Right lobe of liver (tissue), 6 donors: ENCODE data around the gene C20orf144. TPM values are rescaled to one million over a fixed set of nuclear protein-coding genes. Genes with fewer than 3 reads are reported as not detected.

Source experiments
- ATAC-seq, 4 donors: fragments of 200-7000 bp; cut with Tn5 transposase; one replicate each; pipeline ENCODE4 v1.9.1; 2020; ENCODE audit warnings: mild to moderate bottlenecking in 4 of 4, moderate library complexity in 4 of 4
- DNase-seq, 3 donors: peaks; one replicate each; pipeline ENCODE4 v3.0.0-alpha.2; 2020
- H3K27ac ChIP-seq, 3 donors: fragments of 200-600 bp; one replicate each; pipeline ENCODE4 v1.8.0; 2022
- H3K27me3 ChIP-seq, 2 donors: fragments of 200-600 bp; one replicate each; pipeline ENCODE4 v1.8.0; 2022
- H3K36me3 ChIP-seq, 4 donors: fragments of 200-600 bp; sonication (generic) in 1 of 4; one replicate each; pipeline versions ENCODE4 v1.5.1 to v1.8.0; 2017 to 2022; ENCODE audit warnings: control low read depth in 1 of 4
- H3K4me1 ChIP-seq, 4 donors: fragments of 200-600 bp; sonication (generic) in 1 of 4; one replicate each; pipeline versions ENCODE4 v1.5.1 to v1.8.0; 2017 to 2022; ENCODE audit warnings: control low read depth in 1 of 4
- H3K4me3 ChIP-seq, 3 donors: fragments of 200-600 bp; one replicate each; pipeline ENCODE4 v1.8.0; 2022
- H3K9me3 ChIP-seq, 4 donors: fragments of 200-600 bp; sonication (generic) in 1 of 4; one replicate each; pipeline versions ENCODE4 v1.5.1 to v1.8.0; 2017 to 2022; ENCODE audit warnings: control low read depth in 1 of 4
- POLR2A ChIP-seq: fragments of 450-650 bp; IDR thresholded peaks from one replicate; pipeline ENCODE4 v1.6.1; 2017; ENCODE audit warnings: antibody characterized with exemption, mild to moderate bottlenecking
- WGBS: methylation state at CpG from one replicate; pipeline ENCODE4 v1.1.6; 2018; ENCODE audit warnings: low coverage, low lambda C conversion rate; ENCODE audit not compliant: insufficient coverage; ENCODE audit errors: missing lambda C conversion rate; 5-methylcytosine and 5-hydroxymethylcytosine counted together
- intact Hi-C, 2 donors: fragments of 100-400 bp; cut with DNase I; formaldehyde crosslinking; loops; one replicate each; pipeline versions ENCODE4 v1.11.2 to v1.14.1; 2022
- total RNA-seq, 6 experiments: library from RNA; depleted of rRNA in 2 of 6; stranded (reverse); fragments of >200 nt in 2 of 6; fragmentation: NEBNext Ultra II Directional in 3 of 6; extraction: Animal tissue kit (Norgen Biotek cat#: 25700) in 3 of 6; gene quantifications; one replicate each; pipeline versions ENCODE4 v1.1.0 to v1.2.4, GENCODE V29; 2016 to 2023
- TF ChIP-seq, protein P1 (sequence below), 4 donors: fragments of 200-600 bp in 3 of 4; fragments of 450-650 bp in 1 of 4; IDR thresholded peaks; one replicate each; pipeline versions ENCODE4 v1.5.1 to v1.8.0; 2016 to 2022; ENCODE audit warnings: antibody characterized with exemption in 4 of 4, mild to moderate bottlenecking in 2 of 4
- donor health status: DM: no; HTN: yes; CAD: no.
- donor health status: DM: no; HTN: no; CAD: no.
- donor health status: DM: no; HTN: no; CAD: no.
- donor health status: DM: no; HTN: yes; CAD: no.
- donor health status: DM: no; HTN: yes; CAD: no.

The C20orf144 gene
- total RNA-seq, 6 experiments from 2014 or later: 0.18 TPM; not detected in 5

DNA sequence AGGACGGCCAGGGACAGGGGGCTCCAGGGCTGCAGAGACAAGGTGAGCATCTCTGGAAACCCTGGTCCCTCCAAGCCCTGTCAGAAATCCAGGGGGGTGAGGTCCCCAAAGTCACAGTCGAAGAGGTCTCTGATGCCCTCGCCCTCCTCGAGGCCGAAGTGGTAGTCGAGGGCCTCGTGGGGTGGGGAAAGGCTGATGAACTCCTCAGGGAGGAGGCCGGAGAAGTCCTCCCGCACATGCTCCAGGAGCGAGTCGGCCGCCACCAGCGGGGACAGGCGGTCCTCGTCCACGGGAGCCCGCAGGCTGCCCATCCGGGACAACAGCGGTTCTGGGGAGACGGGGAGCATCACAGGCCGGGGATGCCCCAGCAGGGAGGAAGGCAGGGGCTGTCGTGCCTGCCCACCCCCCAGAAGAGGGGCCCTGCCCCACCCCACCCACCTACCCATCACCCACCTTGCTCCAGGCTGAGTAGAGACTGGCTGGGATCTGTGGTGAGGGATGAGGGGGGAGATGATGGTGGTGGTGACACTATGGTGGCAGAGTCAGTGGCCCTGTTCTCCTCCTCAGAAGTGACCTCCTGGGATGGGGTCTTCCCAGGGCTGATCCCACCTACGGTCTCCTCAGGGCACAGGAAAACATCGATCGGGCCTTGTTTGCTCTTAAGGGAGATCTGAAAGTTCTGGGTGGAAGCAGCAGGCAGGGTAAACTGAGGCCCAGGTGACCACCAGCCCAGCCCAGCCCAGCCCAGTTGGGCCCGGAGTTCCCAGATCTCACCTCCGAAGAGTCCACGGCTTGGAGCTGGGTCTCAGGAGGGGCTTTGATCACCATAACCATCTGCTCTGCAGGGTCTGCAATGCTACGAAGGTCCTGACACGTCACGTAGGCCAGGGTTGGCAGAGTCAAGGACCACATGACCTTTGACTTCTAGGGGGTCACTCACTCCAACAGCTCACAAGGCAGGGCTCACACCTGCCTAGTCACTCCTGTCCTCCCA, 14.8 kb downstream of the C20orf144 start:
- no peaks in the 10 kb centered on the region for H3K27me3 ChIP-seq
- no peaks in the 10 kb centered on the region for H3K36me3 ChIP-seq
- H3K9me3 ChIP-seq: no peaks in the 10 kb centered on the region
- no peak for TF ChIP-seq POLR2A
- TF ChIP-seq, protein P1, sequence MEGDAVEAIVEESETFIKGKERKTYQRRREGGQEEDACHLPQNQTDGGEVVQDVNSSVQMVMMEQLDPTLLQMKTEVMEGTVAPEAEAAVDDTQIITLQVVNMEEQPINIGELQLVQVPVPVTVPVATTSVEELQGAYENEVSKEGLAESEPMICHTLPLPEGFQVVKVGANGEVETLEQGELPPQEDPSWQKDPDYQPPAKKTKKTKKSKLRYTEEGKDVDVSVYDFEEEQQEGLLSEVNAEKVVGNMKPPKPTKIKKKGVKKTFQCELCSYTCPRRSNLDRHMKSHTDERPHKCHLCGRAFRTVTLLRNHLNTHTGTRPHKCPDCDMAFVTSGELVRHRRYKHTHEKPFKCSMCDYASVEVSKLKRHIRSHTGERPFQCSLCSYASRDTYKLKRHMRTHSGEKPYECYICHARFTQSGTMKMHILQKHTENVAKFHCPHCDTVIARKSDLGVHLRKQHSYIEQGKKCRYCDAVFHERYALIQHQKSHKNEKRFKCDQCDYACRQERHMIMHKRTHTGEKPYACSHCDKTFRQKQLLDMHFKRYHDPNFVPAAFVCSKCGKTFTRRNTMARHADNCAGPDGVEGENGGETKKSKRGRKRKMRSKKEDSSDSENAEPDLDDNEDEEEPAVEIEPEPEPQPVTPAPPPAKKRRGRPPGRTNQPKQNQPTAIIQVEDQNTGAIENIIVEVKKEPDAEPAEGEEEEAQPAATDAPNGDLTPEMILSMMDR (IDR thresholded peaks at IDR 0.05): no peak
- H3K4me1 ChIP-seq: peaks cover 0 to 11% (median 0%) of the 10 kb centered on the region in 4 donors
- H3K4me3 ChIP-seq: no peak overlapping the region
- ATAC-seq (no peak), DNase-seq (peak in 1 of 3 donors; percentile 20)
- no peak overlapping the region for H3K27ac ChIP-seq
- intact Hi-C loops: loop anchor here in 1 of 2 donors (10.0 kb wide), 1 partner anchor 48 kb away; the partner anchor contains the start of gene PXMP4
- 95% methylated on average over 22 of the region's 31 CpGs for WGBS

DNA sequence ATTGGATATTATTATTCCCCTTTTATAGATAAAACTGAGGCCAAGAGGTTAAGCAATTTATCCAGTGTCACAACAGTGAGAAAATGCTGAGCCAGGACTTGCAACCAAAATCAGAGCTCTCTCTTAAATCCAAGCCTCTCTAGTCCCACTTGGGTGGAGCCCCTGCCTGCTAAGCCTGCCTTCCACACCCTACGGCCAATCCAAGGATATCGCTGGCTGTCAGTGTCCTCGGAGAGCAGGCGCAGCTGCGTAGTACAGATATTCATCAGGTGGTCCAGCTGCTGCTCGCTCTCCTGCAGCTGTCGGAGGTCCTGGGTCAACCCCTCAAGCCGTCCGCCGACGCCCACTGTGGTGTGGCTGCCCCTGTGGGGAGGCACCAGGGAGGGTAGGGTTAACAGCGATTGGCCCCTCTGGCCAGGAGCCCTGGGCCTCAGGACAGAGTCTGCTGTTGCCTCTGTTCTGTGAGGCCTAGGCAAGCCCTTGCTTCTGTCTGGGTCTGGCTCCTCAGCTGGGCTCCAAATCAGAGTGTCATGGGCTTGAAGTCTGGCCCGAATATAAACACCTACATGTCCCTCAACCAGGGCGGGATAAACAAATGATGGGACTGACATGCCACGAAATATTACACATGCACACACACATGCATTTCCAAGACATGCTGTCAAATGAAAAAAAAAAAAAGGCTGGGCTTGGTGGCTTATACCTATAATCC, 16.0 kb downstream of the C20orf144 start:
- no peak overlapping the region for H3K27ac ChIP-seq
- H3K36me3 ChIP-seq: no peaks in the 10 kb centered on the region
- no peak overlapping the region for H3K4me3 ChIP-seq
- H3K4me1 ChIP-seq: peaks cover 0 to 9% (median 0%) of the 10 kb centered on the region in 4 donors
- H3K27me3 ChIP-seq: no peaks in the 10 kb centered on the region
- ATAC-seq (no peak), DNase-seq (no peak)
- TF ChIP-seq, protein P1 (IDR thresholded peaks at IDR 0.05): no peak
- no peak for TF ChIP-seq POLR2A
- WGBS: 94% methylated on average over 8 of the region's 15 CpGs
- H3K9me3 ChIP-seq: no peaks in the 10 kb centered on the region
- intact Hi-C loops: loop anchor here in 1 of 2 donors (10.0 kb wide), 1 partner anchor 47 kb away; the partner anchor contains the start of gene PXMP4

DNA sequence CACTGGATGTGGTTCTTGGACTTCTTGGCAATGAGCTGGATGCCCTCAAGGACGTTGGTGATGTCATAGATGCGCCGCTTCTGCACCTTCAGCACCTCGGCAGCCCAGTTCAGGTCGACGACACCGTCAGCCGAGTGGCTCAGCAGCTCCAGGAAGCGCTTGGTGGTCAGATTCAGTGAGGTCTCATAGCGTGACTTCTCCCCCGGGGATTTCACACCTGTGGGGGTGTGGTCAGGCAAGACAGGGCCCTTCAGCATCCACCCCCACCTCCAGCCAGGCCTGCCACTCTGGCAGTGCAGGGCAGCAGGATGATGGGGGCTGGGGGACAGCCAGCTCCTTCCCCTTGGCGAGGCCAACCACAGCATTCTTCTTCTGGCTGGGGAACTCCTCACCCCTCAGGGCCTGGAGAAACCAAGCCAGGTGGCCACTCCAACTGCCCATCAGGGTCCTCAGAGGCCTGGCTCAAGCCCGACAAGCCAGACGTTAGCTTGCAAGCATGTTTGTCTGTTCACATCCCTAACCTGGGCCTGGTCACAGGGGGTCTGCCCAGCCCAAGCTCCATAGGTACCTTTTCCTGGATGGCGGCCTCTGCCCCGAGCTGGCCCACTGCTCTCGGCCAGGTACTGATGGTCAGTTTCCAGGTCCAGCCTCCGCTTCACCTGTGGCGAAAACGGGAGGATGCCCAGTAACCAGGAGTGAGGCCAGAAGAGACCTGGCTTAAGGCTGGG, 17.8 kb downstream of the C20orf144 start:
- Histone ChIP-seq H3K4me1 (peaks cover 0 to 3% (median 0%) of the 10 kb centered on the region in 4 donors), H3K36me3 (no peaks in the 10 kb centered on the region), H3K27ac (no peak overlapping the region), H3K9me3 (no peaks in the 10 kb centered on the region), H3K27me3 (no peaks in the 10 kb centered on the region), H3K4me3 (no peak overlapping the region)
- no peak for TF ChIP-seq POLR2A
- TF ChIP-seq, protein P1 (IDR thresholded peaks at IDR 0.05): no peak
- DNase-seq: no peak
- intact Hi-C loops: loop anchor here in 1 of 2 donors (10.0 kb wide), 1 partner anchor 45 kb away; the partner anchor contains the start of gene PXMP4
- 85% methylated on average over 11 of the region's 20 CpGs for WGBS
- ATAC-seq: no peak

DNA sequence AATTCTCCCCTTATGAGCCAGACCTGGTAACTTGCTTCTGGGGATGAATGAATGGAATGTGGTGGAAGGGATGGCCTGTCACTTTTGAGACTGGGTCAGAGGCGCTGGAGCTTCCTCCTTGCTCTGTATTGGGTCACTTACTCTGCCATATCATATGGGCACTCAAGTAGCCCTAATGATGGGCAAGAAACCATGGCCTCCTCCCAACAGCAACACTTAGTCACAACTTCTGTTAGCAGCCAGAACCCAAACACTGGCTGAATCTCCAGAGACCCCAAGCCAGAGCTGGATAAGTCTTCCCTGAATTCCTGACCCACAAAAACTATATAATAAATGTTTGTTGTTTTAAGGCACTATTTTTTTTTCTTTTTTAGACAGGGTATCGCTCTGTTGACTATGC, 18.6 kb downstream of the C20orf144 start:
- intact Hi-C loops: no loop called here
- Histone ChIP-seq H3K36me3 (no peaks in the 10 kb centered on the region), H3K4me1 (no peaks in the 10 kb centered on the region), H3K27me3 (no peaks in the 10 kb centered on the region), H3K9me3 (no peaks in the 10 kb centered on the region), H3K4me3 (no peak overlapping the region), H3K27ac (no peak overlapping the region)
- TF ChIP-seq, protein P1 (IDR thresholded peaks at IDR 0.05): no peak
- no peak for TF ChIP-seq POLR2A
- ATAC-seq (no peak), DNase-seq (no peak)
- WGBS: 68% methylated on average over 2 of the region's 2 CpGs
